Liver (tissue), 9 donors: Measurements from ENCODE around the gene DPYSL4. TPM values are rescaled to one million over a fixed set of nuclear protein-coding genes. Genes with fewer than 3 reads are reported as not detected.

Experiments
- DNase-seq: peaks from one replicate; pipeline ENCODE4 v3.0.0-alpha.2; 2017; ENCODE audit warnings: low spot score
- H3K27ac ChIP-seq, 2 donors: one replicate each; pipeline ENCODE4 v1.7.0; 2013; ENCODE audit warnings: inconsistent platforms in 2 of 2, low read length in 2 of 2, control low read depth in 1 of 2, low read depth in 1 of 2, mild to moderate bottlenecking in 1 of 2
- H3K27me3 ChIP-seq, 4 donors: one replicate each; pipeline versions ENCODE4 v1.6.1 to v1.7.0; 2013; ENCODE audit warnings: low read length in 3 of 4, inconsistent platforms in 1 of 4, mild to moderate bottlenecking in 1 of 4, moderate library complexity in 1 of 4; ENCODE audit not compliant: control insufficient read depth in 4 of 4, insufficient read depth in 4 of 4
- H3K36me3 ChIP-seq, 4 donors: one replicate each; pipeline versions ENCODE4 v1.6.1 to v1.7.0; 2013; ENCODE audit warnings: low read length in 3 of 4, mild to moderate bottlenecking in 3 of 4, low read depth in 1 of 4, moderate library complexity in 1 of 4; ENCODE audit not compliant: control insufficient read depth in 4 of 4, insufficient read depth in 3 of 4
- H3K4me1 ChIP-seq, 4 donors: one replicate each; pipeline versions ENCODE4 v1.6.1 to v1.7.0; 2013; ENCODE audit warnings: low read length in 3 of 4, mild to moderate bottlenecking in 3 of 4, moderate library complexity in 1 of 4; ENCODE audit not compliant: control insufficient read depth in 4 of 4, insufficient read depth in 4 of 4
- H3K4me3 ChIP-seq, 3 donors: one replicate each; pipeline versions ENCODE4 v1.6.1 to v1.7.0; 2013; ENCODE audit warnings: low read length in 3 of 3, control low read depth in 1 of 3, low read depth in 1 of 3, mild to moderate bottlenecking in 1 of 3
- H3K9ac ChIP-seq, 2 donors: one replicate each; pipeline ENCODE4 v1.7.0; 2013; ENCODE audit warnings: low read length in 2 of 2, mild to moderate bottlenecking in 2 of 2, moderate library complexity in 2 of 2, control low read depth in 1 of 2, low read depth in 1 of 2
- H3K9me3 ChIP-seq, 4 donors: one replicate each; pipeline versions ENCODE4 v1.6.1 to v1.7.0; 2013; ENCODE audit warnings: low read length in 3 of 4; ENCODE audit not compliant: control insufficient read depth in 4 of 4
- ATF3 ChIP-seq: IDR thresholded peaks from 2 replicates; pipeline ENCODE4 v1.6.1; 2016; ENCODE audit warnings: antibody characterized with exemption
- CTCF ChIP-seq: fragments of 150-350 bp; IDR thresholded peaks from 2 replicates; pipeline ENCODE4 v1.5.1; 2017; ENCODE audit warnings: improper control_type of control experiment, low read depth, low read length; ENCODE audit not compliant: missing input control
- FOXA2 ChIP-seq: IDR thresholded peaks from 2 replicates; pipeline ENCODE4 v1.6.1; 2016; ENCODE audit warnings: antibody characterized with exemption
- GABPA ChIP-seq, 2 donors: IDR thresholded peaks in 1 of 2; conservative IDR thresholded peaks in 1 of 2; 2 replicates each; pipeline ENCODE4 v1.6.1; 2016; ENCODE audit warnings: antibody characterized with exemption in 2 of 2, mild to moderate bottlenecking in 1 of 2, moderate library complexity in 1 of 2
- HNF4A ChIP-seq, 2 donors: conservative IDR thresholded peaks; 2 replicates each; pipeline ENCODE4 v1.6.1; 2016; ENCODE audit warnings: antibody characterized with exemption in 2 of 2, mild to moderate bottlenecking in 2 of 2
- JUND ChIP-seq, 2 donors: IDR thresholded peaks; 2 replicates each; pipeline ENCODE4 v1.6.1; 2016; ENCODE audit warnings: antibody characterized with exemption in 2 of 2
- MAX ChIP-seq: IDR thresholded peaks from 2 replicates; pipeline ENCODE4 v1.6.1; 2016; ENCODE audit warnings: antibody characterized with exemption
- NR2F2 ChIP-seq: IDR thresholded peaks from 2 replicates; pipeline ENCODE4 v1.6.1; 2016; ENCODE audit warnings: antibody characterized with exemption
- RAD21 ChIP-seq, 2 donors: IDR thresholded peaks; 2 replicates each; pipeline ENCODE4 v1.6.1; 2016; ENCODE audit warnings: antibody characterized with exemption in 2 of 2, mild to moderate bottlenecking in 2 of 2
- RXRA ChIP-seq, 2 donors: IDR thresholded peaks; 2 replicates each; pipeline ENCODE4 v1.6.1; 2017 to 2018; ENCODE audit warnings: antibody characterized with exemption in 2 of 2, mild to moderate bottlenecking in 1 of 2
- SP1 ChIP-seq: IDR thresholded peaks from 2 replicates; pipeline ENCODE4 v1.6.1; 2018; ENCODE audit warnings: antibody characterized with exemption, mild to moderate bottlenecking
- YY1 ChIP-seq: IDR thresholded peaks from 2 replicates; pipeline ENCODE4 v1.6.1; 2016; ENCODE audit warnings: antibody characterized with exemption, mild to moderate bottlenecking
- ZBTB33 ChIP-seq: IDR thresholded peaks from 2 replicates; pipeline ENCODE4 v1.6.1; 2016; ENCODE audit warnings: antibody characterized with exemption
- WGBS: extraction: QIAGEN DNeasy Blood & Tissue Kit; methylation state at CpG from one replicate; pipeline ENCODE4 v1.1.7; 2013; 5-methylcytosine and 5-hydroxymethylcytosine counted together
- polyA plus RNA-seq, 2 donors: library from polyadenylated mRNA; stranded (reverse) in 1 of 2; unstranded in 1 of 2; fragments of 200-250 nt in 1 of 2; fragments of >200 nt in 1 of 2; fragmentation: Nextera tagmentation in 1 of 2; extraction: Ambion mirVana in 1 of 2; gene quantifications; one replicate each; pipeline versions ENCODE4 v1.2.1 to v1.2.3, GENCODE V29; 2013 to 2015
- total RNA-seq, 2 donors: library from RNA; depleted of rRNA; stranded (reverse); fragments of >200 nt; gene quantifications; one replicate each; pipeline ENCODE4 v1.2.3, GENCODE V29; 2014
- donor health status: healthy.
- donor health status: healthy.
- donor health status: healthy.
- donor health status: healthy.
- donor health status: healthy.

The DPYSL4 gene
- total and polyA plus RNA-seq, 4 donors, result 0.19 to 2.2 (median 0.26) TPM

GRCh38 chr10:132148261-132149251 is 38.2 kb upstream of the DPYSL4 start:
- Histone ChIP-seq H3K9me3 (no peaks in the 10 kb centered on the region), H3K27me3 (no peaks in the 10 kb centered on the region), H3K9ac (no peak overlapping the region), H3K4me3 (no peak overlapping the region), H3K4me1 (no peaks in the 10 kb centered on the region), H3K27ac (no peak overlapping the region), H3K36me3 (no peaks in the 10 kb centered on the region)
- no peak for TF ChIP-seq ATF3
- no peak for TF ChIP-seq CTCF
- TF ChIP-seq GABPA (IDR thresholded peaks at IDR 0.05 in 1 of 2, conservative IDR thresholded peaks at IDR 0.05 in 1 of 2), result no peak
- no peak for TF ChIP-seq NR2F2
- TF ChIP-seq JUND (IDR thresholded peaks at IDR 0.05), result no peak
- TF ChIP-seq SP1, result no peak
- TF ChIP-seq ZBTB33, result no peak
- no peak for TF ChIP-seq FOXA2
- TF ChIP-seq MAX, result no peak
- TF ChIP-seq RAD21 (IDR thresholded peaks at IDR 0.05), result no peak
- TF ChIP-seq RXRA (IDR thresholded peaks at IDR 0.05), result no peak
- no peak for DNase-seq
- 91% methylated on average over 43 of the region's 43 CpGs for WGBS

- no peaks in the 10 kb centered on the region for H3K36me3 ChIP-seq
- no peak overlapping the region for H3K27ac ChIP-seq
- DNase-seq, result no peak
- H3K4me1 ChIP-seq, result no peaks in the 10 kb centered on the region
- no peak overlapping the region for H3K4me3 ChIP-seq
- TF ChIP-seq RXRA (IDR thresholded peaks at IDR 0.05) (no peak), YY1 (no peak), JUND (IDR thresholded peaks at IDR 0.05) (no peak), HNF4A (conservative IDR thresholded peaks at IDR 0.05) (no peak), GABPA (IDR thresholded peaks at IDR 0.05 in 1 of 2, conservative IDR thresholded peaks at IDR 0.05 in 1 of 2) (no peak)
- no peaks in the 10 kb centered on the region for H3K9me3 ChIP-seq
- H3K27me3 ChIP-seq, result no peaks in the 10 kb centered on the region
- WGBS, result 82% methylated on average over 16 of the region's 23 CpGs
- H3K9ac ChIP-seq, result no peak overlapping the region
Observed at GRCh38 chr10:132149271-132149670, 37.5 kb upstream of the DPYSL4 start.
